GM21723 (cell line): ENCODE results near the gene ITPR2.
"Not testable (repeated sequence)": the region's sequence is repeated elsewhere in the genome, so short reads cannot be mapped to it uniquely, and the experiment has no call there.

Experiments used
- ATAC-seq: cut with Tn5 transposase; IDR thresholded peaks from one replicate; pipeline ENCODE4 v1.9.1; 2021; ENCODE audit warnings: mild to moderate bottlenecking, moderate library complexity; ENCODE audit not compliant: unreplicated experiment

ITPR2 gene

DNA sequence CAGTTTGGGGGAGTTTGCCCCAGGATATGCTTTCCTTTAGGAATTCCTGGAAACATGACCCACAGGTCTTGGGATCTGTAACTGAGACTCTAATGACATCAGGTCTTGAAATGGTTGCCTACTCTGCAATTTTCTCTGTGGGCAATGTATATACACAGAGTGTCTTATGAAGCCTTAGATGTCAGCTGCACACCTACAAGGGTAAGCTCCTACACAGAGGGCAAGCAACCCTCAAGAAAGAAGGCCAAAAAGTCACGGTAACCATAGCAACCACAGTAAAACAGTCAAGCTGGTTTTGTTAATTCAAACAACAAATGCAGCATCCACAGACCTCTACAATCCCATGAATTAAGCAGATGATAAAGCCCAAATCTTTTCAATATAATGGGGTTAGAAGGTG lies 344.6 kb downstream of the ITPR2 start:
- ATAC-seq, result no peak

DNA sequence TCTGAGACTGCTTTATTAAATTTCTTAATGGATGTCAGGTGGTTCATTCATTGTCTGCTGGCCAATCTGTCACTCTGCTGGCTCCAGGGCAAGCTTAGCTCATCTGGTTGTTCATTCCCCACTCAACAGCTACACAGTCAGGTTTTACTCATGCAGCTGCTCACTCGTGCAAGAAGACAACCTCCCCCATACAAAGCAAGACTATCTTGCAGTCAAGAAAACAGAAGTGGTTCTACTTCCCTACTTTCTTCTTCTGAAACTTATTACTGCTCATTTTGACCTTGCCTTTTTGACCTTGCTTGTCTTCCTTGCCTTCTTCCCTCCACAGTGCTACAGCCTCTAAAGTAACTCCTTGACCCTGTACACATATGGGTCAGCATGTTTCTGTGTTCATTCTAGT lies 359.7 kb downstream of the ITPR2 start:
- ATAC-seq, result peak; percentile 90

DNA sequence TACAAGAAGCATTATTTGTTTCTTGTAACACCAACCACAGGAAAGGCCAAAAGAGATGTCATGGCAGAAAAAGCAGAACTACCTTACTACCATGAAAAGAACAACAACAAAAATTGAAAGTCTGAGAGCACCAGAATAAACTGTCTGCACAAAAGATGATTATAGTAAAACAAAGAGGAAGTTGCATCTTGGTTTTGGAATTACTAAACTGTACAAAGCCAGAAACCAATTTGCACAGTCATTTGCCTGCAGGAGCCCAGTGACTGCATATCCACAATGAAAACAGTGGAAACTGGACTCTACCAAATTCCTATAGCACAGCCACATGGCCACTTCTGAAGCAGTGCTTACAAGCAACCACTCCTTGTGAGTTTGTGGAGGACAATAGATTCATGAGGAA lies 361.4 kb downstream of the ITPR2 start:
- ATAC-seq, result peak; percentile 83

DNA sequence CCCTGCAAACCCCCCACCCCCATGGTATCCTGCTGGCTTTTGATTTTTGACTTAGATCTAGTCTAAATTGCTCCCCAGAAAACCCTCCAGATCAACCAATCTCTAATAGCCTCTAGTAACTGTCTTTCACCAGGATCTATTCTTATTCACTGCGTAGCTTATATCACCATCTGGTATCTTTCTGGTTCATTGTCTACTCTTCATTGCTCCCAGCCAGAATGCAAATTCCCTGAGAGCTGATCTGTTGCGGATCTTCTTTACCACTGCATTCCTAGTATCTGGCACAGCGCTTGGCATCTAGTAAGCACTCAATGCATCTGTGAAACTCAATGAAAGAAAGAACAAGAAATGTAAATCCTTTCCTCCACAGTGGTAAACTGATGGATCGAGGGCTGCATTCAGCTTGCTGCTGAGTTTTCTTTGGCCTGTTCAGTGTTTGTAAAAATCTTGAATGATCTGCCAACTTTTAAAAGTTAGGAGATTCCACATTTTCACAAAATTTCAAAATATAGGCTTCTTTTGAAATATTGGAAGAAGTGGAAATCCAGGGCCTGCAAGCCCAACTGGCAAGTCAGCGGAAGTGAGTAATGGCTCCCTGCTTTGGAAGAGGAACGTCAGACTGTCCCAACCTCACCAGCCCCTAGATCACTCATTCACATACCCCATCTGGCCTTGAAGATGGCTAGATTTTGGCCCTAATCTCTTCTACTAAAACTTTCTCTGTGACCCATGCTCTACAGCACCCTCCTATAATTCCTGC lies 363.4 kb downstream of the ITPR2 start:
- no peak for ATAC-seq

DNA sequence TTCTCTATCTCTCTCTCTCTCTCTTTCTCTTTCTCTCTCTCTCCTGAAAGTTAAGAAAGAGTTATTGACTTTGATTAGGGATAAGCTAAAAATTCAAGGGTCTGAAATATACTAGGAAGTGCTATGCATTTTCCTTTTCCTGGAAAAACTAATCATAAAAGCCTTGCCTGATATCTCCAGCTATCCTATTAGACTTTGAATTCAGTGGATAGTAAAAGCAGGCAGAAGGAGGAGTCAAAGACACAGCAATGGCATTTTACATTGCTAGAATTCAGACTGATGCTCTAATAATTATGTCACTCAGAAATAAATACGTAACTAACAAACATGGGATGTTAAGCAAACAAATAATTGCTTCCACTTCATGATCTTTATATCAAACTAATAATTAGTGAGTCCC lies 365.6 kb downstream of the ITPR2 start:
- no peak for ATAC-seq

DNA sequence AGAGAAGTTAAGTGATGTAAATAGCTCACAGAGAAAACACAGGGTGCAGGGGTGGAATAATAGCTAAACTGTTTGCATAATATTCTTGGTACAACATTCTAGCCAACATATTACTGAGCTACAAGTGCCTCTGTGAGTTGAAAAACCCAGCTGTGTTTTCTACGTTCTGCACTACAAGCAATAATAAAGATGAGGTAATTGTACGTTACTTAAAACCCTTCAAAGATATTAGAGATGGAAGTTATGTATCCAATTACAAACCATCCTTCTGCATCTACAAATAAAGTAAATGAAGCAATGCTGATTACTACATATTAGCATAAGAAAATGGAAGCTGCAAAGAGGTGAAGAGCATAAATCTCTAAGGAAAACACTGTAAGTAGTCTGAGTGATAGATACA lies 366.3 kb downstream of the ITPR2 start:
- no peak for ATAC-seq

DNA sequence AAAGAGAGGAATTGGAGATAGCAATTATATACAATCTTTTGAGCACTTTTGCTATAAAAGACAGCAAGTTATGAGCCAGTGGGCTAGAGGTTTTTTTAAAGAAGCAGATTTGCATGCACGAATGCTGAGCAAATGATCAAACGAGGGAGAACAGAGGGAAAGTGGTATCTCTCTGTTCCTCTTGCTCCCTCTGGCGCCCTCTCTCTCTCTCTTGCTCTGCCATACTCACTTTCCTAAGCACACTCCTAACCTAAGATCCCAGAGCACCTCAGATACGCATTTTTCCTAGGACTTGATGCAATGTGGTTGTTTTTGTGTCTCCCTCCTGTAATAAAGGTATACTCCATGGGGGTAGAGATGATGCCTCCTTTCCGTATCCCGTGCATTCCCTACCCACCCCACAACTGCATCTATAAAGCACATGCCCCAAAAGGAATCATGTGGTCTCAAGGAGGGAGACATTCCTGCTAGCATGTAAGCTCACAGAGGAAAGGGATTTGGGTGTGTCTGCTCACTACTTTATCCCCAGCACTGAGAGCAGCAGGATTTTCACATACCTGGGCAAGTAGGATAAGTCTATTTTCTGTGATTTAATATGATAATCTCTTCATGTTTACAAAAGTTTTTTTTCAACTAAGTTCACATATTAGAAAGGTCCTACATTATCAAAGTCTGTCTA lies 367.4 kb downstream of the ITPR2 start:
- ATAC-seq, result no peak

DNA sequence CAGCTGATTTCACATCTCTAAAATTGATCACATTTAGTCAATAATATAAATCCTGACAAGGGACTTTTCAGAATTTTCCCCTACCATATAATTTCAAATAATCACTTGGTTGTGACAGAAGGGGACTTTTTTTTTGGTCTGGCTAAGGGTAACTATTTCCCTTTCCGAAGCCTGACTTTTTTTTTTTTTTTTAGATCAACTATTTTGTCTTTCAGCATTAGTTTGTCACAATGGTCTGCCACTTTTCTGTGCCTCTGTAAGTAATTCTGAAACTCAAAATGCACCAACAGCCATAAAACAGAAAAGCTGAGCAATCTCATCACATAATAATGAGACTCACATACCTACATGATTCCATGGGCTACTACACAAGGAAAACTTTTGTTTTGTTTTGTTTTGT lies 371.2 kb downstream of the ITPR2 start:
- no peak for ATAC-seq

DNA sequence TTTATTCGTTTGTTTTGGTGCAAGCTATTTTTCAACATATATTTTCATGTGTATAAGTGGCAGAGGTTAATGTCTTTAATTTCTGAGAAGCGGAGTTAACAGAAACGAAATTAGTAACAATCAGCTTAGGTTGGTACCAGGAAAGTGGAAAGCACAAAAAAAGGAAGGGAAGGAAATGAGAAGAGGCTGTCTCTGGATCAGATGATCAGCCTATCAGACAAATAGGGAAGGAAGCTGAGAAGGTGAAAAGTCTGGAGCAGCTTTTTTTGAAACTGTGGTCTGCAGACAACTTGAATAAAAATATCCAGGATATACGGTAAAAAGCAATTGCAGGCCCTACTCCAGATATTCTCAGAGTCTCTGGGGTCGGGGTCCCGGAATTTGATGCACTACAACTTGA lies 372.6 kb downstream of the ITPR2 start:
- no peak for ATAC-seq

DNA sequence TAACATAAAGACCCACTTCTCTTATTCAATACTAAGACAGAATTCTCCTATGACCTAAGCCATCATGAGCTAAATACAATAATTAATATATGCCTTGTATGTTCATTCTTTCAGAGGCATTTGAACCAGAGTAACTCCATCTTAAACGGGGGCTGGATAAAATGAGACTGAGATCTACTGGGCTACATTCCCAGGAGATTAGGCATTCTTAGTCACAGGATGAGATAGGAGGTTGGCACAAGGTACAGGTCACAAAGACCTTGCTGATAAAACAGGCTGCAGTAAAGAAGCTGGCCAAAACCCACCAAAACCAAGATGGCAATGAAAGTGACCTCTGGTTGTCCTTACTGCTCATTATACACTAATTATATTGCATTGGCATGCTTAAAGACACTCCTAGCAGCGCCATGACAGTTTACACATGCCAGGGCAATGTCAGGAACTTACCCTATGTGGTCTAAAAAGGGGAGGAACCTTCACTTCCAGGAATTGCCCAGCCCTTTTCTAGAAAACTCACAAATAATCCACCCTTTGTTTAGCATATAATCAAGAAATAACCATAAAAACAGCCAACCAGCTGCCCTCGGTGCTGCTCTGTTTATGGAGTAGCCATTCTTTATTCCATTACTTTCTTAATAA lies 376.9 kb downstream of the ITPR2 start:
- ATAC-seq, result no peak

DNA sequence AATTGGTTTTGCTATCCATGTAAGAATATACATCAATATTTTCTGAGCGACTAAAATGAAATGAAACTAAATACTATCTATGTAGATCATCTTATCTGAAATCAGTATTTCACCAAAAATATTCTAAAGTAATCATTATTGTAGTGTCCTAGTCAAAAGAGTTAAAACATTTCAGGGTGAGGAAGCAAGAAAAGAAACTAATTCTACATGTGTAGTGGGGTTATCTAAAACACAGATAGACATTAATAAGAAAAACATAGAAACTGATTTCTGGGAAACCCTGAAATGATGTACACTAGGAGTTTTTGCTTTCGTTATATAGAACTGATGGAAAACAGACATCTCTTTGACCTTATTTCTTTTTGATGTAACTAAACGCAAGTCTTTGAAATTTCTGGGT lies 379.7 kb downstream of the ITPR2 start:
- no peak for ATAC-seq

DNA sequence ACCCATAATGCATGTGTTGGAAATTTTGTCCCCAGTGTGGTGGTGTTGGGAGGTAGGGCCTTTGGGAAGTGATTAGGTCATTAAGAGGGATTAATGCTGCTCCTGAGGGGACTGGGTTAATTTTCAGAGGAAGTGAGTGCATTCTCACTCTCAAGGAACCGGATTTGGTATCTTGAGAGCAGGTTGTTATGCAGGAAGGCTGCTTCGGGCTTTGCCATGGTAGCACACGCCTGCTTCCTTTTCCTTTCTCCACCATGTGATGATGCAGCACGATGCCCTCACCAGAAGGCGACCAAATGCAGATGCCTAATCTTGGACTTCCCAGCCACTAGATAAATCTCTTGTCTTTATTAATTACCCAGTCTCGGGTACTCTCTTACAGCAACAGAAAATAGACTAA lies 380.5 kb downstream of the ITPR2 start:
- ATAC-seq, result no peak

DNA sequence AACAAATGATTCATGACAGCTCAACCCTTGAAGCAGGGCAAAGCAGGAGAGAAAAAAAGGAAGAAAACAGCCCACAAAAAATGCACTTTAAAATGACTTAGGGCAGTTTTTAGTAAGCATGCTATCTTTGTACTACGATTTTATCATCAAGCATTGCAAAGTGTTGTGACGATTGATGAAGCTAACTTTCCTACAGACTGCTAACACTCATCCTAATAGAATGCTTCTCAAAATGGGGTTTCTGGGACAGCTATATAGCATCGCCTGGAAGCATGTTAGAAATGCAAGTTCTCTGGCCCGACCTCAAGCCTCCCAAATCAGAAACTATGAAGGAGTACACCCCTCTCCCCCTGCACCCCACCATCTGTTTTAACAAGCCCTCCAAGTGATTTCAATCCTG lies 381.2 kb downstream of the ITPR2 start:
- no peak for ATAC-seq

DNA sequence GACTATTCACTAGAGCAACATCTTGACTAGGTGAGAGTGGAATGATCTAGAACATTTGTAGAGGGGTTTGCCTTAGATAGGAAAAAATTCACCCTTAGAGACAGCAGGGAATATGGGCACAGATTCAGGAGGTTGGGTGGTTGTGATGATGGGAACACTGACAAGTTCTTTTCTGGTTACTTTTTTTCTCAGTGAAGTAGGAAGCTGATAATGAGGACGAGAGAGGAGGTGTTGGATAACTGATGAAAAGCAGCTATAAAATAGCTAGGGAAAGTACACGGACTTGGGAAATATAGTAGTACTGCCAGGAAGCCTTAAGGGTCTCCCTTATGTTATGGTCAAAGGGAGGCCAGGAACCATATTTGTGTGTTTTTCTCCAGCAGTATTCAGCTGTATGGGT lies 387.1 kb downstream of the ITPR2 start:
- ATAC-seq, result no peak

DNA sequence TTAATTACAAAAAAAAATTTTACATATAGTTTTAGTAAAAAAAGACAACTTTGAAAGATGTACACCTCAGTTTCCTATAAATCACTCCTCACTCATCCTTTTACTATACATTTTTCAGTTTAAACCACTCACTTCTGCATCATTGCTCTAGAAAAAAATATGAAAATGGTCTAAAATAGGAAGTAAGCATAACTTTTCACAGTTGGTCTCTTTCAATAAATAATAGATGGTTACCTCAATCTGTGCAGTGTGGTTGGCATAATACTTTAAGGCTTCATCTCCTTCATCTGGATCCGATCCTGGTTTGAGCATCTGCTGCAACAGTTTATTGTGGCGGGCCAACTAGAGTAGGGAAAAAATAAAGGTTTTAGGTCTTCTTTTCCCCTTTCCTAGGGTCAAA lies 389.7 kb downstream of the ITPR2 start:
- no peak for ATAC-seq

DNA sequence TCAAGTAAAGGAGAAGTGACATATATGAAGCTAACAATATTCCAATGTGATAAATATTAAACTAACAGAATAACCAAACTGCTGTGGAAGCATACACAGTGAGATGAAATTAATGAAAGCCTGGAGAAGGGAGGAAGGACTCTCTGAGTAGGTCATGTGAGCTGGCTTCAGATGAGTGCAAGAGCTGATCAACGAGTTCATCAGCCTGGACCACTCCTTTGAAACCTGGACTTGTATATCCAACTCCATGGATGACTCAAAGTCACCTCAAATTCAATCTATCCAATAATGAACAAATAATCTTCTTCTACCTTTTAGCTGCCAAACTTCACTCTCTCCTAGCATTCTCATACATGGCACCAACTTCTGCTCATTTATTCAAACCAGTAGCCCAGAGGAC lies 391.6 kb downstream of the ITPR2 start:
- no peak for ATAC-seq

DNA sequence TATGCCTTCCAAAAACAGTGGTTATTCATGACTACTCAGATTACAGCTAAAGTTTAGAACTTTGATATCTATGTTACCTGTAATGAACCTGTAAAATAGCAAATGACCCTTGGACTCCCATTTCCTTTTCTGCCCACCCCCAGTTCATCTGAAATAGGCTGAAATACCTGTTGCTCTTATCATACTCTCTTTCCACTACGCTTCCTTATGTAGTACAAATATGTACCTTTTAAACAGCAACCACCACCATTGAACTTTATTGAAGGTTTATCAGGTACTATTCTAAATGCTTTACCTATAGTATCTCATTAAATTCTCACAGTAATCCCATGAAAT lies 398.0 kb downstream of the ITPR2 start:
- ATAC-seq, result no peak

DNA sequence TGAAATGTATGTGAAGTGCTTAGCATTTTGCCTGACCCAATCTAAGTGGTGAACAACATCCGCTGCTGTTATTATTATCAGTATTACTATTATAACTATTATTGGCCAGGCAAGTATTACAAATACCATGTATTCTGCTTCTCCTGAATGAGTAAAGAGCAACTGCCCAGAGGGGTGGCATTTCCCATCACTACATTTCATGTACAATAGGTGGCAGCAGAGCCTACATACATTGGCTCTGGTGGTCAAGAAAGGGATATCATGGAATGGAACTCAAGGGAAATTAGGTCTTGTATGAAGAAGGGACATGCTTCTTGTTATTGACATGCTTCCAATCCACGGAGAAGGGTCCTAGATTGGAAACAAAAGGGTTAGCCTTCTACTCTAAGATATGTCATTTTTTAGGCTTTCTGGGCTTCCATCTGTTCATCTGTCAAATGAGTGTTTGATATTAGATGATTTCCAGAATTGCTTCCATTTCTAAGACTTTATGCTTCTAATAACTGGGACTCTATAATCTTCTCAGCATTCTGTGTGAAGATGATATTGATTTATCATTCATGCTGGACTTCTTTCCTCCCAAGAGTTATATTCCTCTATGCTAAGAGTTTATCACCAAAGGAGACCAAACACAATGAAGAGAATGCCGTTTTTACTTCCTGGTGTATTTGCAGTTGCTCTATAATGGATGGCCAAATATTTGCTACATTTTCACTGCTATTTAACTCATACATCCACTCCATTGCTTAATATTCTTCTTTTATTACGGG lies 398.5 kb downstream of the ITPR2 start:
- ATAC-seq, result no peak

DNA sequence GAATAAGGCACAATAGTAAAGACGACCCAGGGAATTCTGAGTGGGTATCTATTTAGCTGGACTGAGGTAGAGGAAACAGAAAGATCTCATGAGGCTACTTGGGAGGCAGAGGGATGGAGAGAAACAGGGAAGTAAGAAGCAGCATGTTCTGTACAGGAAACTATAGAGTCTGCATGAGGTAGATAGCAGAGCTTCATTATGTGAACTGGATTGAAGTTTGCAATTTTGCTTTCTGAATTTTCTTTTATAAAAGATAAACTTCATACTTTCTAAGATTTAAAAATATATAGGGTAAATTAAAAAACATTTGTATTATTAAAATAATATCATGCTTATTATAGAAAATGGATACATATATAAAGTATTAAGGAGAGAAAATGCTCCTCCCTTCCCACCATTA lies 399.3 kb downstream of the ITPR2 start:
- ATAC-seq, result not testable (repeated sequence)

DNA sequence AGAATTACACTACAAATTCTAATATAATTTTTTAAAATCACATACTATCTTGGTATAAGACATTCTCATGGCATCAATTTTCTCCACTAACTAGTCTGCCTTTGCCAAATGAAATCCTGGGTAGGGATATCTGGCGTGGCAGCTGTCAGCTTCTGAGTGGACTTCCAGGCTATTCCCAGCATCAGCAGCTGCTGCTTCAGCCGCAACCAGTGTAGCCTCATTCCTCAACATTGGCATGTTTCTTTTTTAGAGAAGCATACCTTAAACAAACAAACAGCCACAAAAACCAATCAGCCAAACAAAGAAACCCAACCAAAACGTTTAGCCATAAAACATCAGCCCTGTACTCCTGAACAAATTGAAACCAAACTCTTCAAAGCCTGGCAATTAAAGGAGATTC lies 401.8 kb downstream of the ITPR2 start:
- ATAC-seq, result no peak

DNA sequence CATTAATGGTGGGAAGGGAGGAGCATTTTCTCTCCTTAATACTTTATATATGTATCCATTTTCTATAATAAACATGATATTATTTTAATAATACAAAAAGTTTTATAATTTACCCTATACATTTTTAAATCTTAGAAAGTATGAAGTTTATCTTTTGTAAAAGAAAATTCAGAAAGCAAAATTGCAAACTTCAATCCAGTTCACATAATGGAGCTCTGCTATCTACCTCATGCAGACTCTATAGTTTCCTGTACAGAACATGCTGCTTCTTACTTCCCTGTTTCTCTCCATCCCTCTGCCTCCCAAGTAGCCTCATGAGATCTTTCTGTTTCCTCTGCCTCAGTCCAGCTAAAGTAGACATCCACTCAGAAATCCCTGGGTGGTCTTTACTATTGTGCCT lies 402.4 kb downstream of the ITPR2 start:
- ATAC-seq, result not testable (repeated sequence)
